Keratinocyte (primary cell): Measurements from ENCODE around the gene PKHD1. TPM values are rescaled to one million over a fixed set of nuclear protein-coding genes. Genes with fewer than 3 reads are reported as not detected.

Source experiments
- DNase-seq: peaks from one replicate; pipeline ENCODE4 v3.0.0-alpha.2; 2011; ENCODE audit warnings: low read depth, missing footprints, low spot score
- FAIRE-seq: peaks from 2 replicates; lab custom pipeline; 2011; peaks lifted over from hg19 to GRCh38; lab: Jason Lieb, UNC
- H2AFZ ChIP-seq: 2 replicates; pipeline ENCODE4 v1.6.0; 2012; ENCODE audit warnings: low read length, control low read depth, inconsistent platforms; ENCODE audit not compliant: control insufficient read depth
- H3K27ac ChIP-seq: 2 replicates; pipeline ENCODE4 v1.5.1; 2011; ENCODE audit warnings: low read length; ENCODE audit not compliant: control insufficient read depth, insufficient read depth
- H3K27me3 ChIP-seq: 3 replicates; pipeline ENCODE4 v1.6.0; 2011; ENCODE audit warnings: low read length; ENCODE audit not compliant: control insufficient read depth, insufficient read depth; ENCODE audit errors: extremely low read depth
- H3K36me3 ChIP-seq, 2 experiments: 2 replicates in 1 of 2; 3 replicates in 1 of 2; pipeline ENCODE4 v1.5.1; 2011; ENCODE audit warnings: low read length in 2 of 2, mild to moderate bottlenecking in 1 of 2; ENCODE audit not compliant: control insufficient read depth in 2 of 2, insufficient read depth in 2 of 2; ENCODE audit errors: extremely low read depth in 1 of 2
- H3K4me1 ChIP-seq: 3 replicates; pipeline ENCODE4 v1.5.1; 2011; ENCODE audit warnings: low read length; ENCODE audit not compliant: control insufficient read depth, insufficient read depth; ENCODE audit errors: extremely low read depth
- H3K4me2 ChIP-seq: 3 replicates; pipeline ENCODE4 v1.6.0; 2011; ENCODE audit warnings: low read depth, low read length; ENCODE audit not compliant: control insufficient read depth, insufficient read depth; ENCODE audit errors: extremely low read depth
- H3K4me3 ChIP-seq, 3 experiments: fragments of 200-600 bp in 1 of 3; sonication (generic) in 1 of 3; 2 replicates in 2 of 3; 3 replicates in 1 of 3; pipeline ENCODE4 v1.5.1; 2011 to 2016; ENCODE audit warnings: low read length in 3 of 3, mild to moderate bottlenecking in 3 of 3, control low read depth in 2 of 3, inconsistent platforms in 1 of 3, low read depth in 1 of 3, mixed read lengths in 1 of 3, mixed run types in 1 of 3, moderate library complexity in 1 of 3; ENCODE audit not compliant: control insufficient read depth in 2 of 3, insufficient read depth in 2 of 3; ENCODE audit errors: extremely low read depth in 1 of 3
- H3K79me2 ChIP-seq: 2 replicates; pipeline ENCODE4 v1.6.0; 2012; ENCODE audit warnings: low read length; ENCODE audit not compliant: control insufficient read depth, insufficient read depth
- H3K9ac ChIP-seq: 3 replicates; pipeline ENCODE4 v1.6.0; 2011; ENCODE audit warnings: low read length; ENCODE audit not compliant: control insufficient read depth, insufficient read depth; ENCODE audit errors: extremely low read depth
- H3K9me1 ChIP-seq: 3 replicates; pipeline ENCODE4 v1.6.0; 2011; ENCODE audit warnings: low read length; ENCODE audit not compliant: control insufficient read depth, insufficient read depth; ENCODE audit errors: extremely low read depth
- H3K9me3 ChIP-seq: 2 replicates; pipeline ENCODE4 v1.5.1; 2012; ENCODE audit warnings: low read depth, low read length; ENCODE audit not compliant: control insufficient read depth
- H4K20me1 ChIP-seq: 3 replicates; pipeline ENCODE4 v1.6.0; 2011; ENCODE audit warnings: low read length; ENCODE audit not compliant: control insufficient read depth, insufficient read depth; ENCODE audit errors: extremely low read depth
- CTCF ChIP-seq, 3 experiments: IDR thresholded peaks in 1 of 3; conservative IDR thresholded peaks in 1 of 3; optimal IDR thresholded peaks in 1 of 3; 2 replicates in 2 of 3; 3 replicates in 1 of 3; pipeline versions ENCODE3 to v1.5.1; 2011; ENCODE audit warnings: low read length in 3 of 3, mild to moderate bottlenecking in 3 of 3, moderate library complexity in 2 of 3, control low read depth in 1 of 3, inconsistent platforms in 1 of 3; ENCODE audit not compliant: insufficient read depth in 2 of 3; ENCODE audit errors: extremely low read depth in 1 of 3
- EZH2 ChIP-seq: IDR thresholded peaks from one replicate; pipeline ENCODE4 v1.6.1; 2012; ENCODE audit warnings: inconsistent platforms, mild to moderate bottlenecking, low read length, moderate library complexity
- dilution Hi-C: fragments of 300-500 bp; cut with MboI; formaldehyde crosslinking; loops from one replicate; pipeline ENCODE4 v1.7.0; 2020; ENCODE audit warnings: low sequenced_read_pairs; ENCODE audit not compliant: extremely low pct_ligation_motif_present
- polyA plus RNA-seq, 5 experiments: library from polyadenylated mRNA; depleted of rRNA in 3 of 5; stranded (reverse) in 3 of 5; stranded (forward) in 1 of 5; unstranded in 1 of 5; fragments of >200 nt; gene quantifications; 1 replicate in 1 of 5; 2 replicates in 3 of 5; 3 replicates in 1 of 5; pipeline versions ENCODE4 v1.2.1 to v1.2.3, GENCODE V29; 2011 to 2012; ENCODE audit warnings: missing spikeins in 2 of 5, low read depth in 1 of 5, low replicate concordance in 1 of 5

PKHD1 gene
- polyA plus RNA-seq, 1 donor (not counting 4 experiments of a cell fraction or from before 2014, with no cell fraction given): under 0.01 TPM

GRCh38 chr6:51718533-51718932 is 368.9 kb downstream of the PKHD1 start:
- no peaks in the 10 kb centered on the region for H3K9me3 ChIP-seq
- no peaks in the 10 kb centered on the region for H3K9me1 ChIP-seq
- H2AFZ ChIP-seq: no peak overlapping the region
- dilution Hi-C loops: no loop called here
- H3K9ac ChIP-seq: no peak overlapping the region
- no peak overlapping the region for H3K27ac ChIP-seq
- H3K36me3 ChIP-seq: no peaks in the 10 kb centered on the region
- FAIRE-seq: no peak
- H3K79me2 ChIP-seq: no peaks in the 10 kb centered on the region
- TF ChIP-seq CTCF (optimal IDR thresholded peaks at IDR 0.05 in 1 of 3, IDR thresholded peaks at IDR 0.05 in 1 of 3, conservative IDR thresholded peaks at IDR 0.05 in 1 of 3; ENCODE audit: extremely low read depth in 1 of 3, insufficient read depth in 2 of 3, low read length in 3 of 3) (no peak), EZH2 (no peak)
- H3K4me1 ChIP-seq: no peaks in the 10 kb centered on the region
- no peak overlapping the region for H3K4me2 ChIP-seq
- H3K4me3 ChIP-seq: no peak overlapping the region
- H3K27me3 ChIP-seq: no peaks in the 10 kb centered on the region
- no peak for DNase-seq
- H4K20me1 ChIP-seq: no peaks in the 10 kb centered on the region

- TF ChIP-seq CTCF (optimal IDR thresholded peaks at IDR 0.05 in 1 of 3, IDR thresholded peaks at IDR 0.05 in 1 of 3, conservative IDR thresholded peaks at IDR 0.05 in 1 of 3; ENCODE audit: extremely low read depth in 1 of 3, insufficient read depth in 2 of 3, low read length in 3 of 3) (no peak), EZH2 (no peak)
- Histone ChIP-seq H3K79me2 (no peaks in the 10 kb centered on the region), H3K4me3 (no peak overlapping the region), H3K4me2 (no peak overlapping the region), H3K27ac (no peak overlapping the region), H2AFZ (no peak overlapping the region), H3K9me3 (no peaks in the 10 kb centered on the region), H3K9me1 (no peaks in the 10 kb centered on the region), H3K27me3 (no peaks in the 10 kb centered on the region), H3K4me1 (no peaks in the 10 kb centered on the region), H4K20me1 (no peaks in the 10 kb centered on the region), H3K9ac (no peak overlapping the region), H3K36me3 (no peaks in the 10 kb centered on the region)
- dilution Hi-C loops: no loop called here
- no peak for FAIRE-seq
- DNase-seq: no peak
Measured at GRCh38 chr6:51717477-51717876, 369.9 kb downstream of the PKHD1 start.
